GM12875 (cell line): Measurements from ENCODE around the gene MLYCD.

Source experiments
- H3K4me3 ChIP-seq: one replicate; pipeline ENCODE4 v1.5.1; 2011; ENCODE audit warnings: low read depth, low read length, control low read depth
- CTCF ChIP-seq: IDR thresholded peaks from 2 replicates; pipeline ENCODE4 v1.5.1; 2011; ENCODE audit warnings: low read depth, mild to moderate bottlenecking, control low read depth, inconsistent platforms, low read length, moderate library complexity, borderline replicate concordance; ENCODE audit not compliant: insufficient read depth

The MLYCD gene

DNA sequence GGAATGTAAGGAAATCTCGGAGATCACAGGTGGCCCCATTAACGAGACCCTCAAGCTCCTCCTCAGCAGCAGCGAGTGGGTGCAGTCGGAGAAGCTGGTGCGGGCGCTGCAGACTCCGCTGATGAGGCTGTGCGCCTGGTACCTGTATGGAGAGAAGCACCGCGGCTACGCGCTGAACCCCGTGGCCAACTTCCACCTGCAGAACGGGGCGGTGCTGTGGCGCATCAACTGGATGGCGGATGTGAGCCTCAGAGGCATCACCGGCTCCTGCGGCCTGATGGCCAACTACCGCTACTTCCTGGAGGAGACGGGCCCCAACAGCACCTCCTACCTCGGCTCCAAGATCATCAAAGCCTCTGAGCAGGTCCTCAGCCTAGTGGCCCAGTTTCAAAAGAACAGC is 16.2 kb downstream of the MLYCD start:
- TF ChIP-seq CTCF: no peak

GRCh38 chr16:83915491-83915890 is 16.6 kb downstream of the MLYCD start:
- no peak for TF ChIP-seq CTCF
- no peak overlapping the region for H3K4me3 ChIP-seq

More for the DNA sequence above, 16.2 kb downstream of the MLYCD start:
- no peak overlapping the region for H3K4me3 ChIP-seq

- no peak for TF ChIP-seq CTCF
Observed at GRCh38 chr16:83917152-83918120, 18.5 kb downstream of the MLYCD start.

GRCh38 chr16:83920894-83921491 is 22.1 kb downstream of the MLYCD start:
- no peak overlapping the region for H3K4me3 ChIP-seq
- no peak for TF ChIP-seq CTCF

More at GRCh38 chr16:83917152-83918120, 18.5 kb downstream of the MLYCD start:
- no peak overlapping the region for H3K4me3 ChIP-seq

GRCh38 chr16:83923581-83924365 is 24.9 kb downstream of the MLYCD start:
- no peak overlapping the region for H3K4me3 ChIP-seq
- no peak for TF ChIP-seq CTCF

- no peak for TF ChIP-seq CTCF
- no peak overlapping the region for H3K4me3 ChIP-seq
Observed at GRCh38 chr16:83924686-83925085, 25.8 kb downstream of the MLYCD start.
